ENCODE results near the gene TNIK.

- TF ChIP-seq CTCF (IDR thresholded peaks at IDR 0.05; ENCODE audit: low read length) (no peak), EZH2 (IDR thresholded peaks at IDR 0.05; ENCODE audit: borderline replicate concordance, low read length) (no peak)
Observed at GRCh38 chr3:171397089-171397488, 63.1 kb downstream of the TNIK start.

Data from OCI-LY1 (cell line).